Medulla oblongata (tissue), 1 donor: ENCODE data around the gene GGTLC2.
A peak's percentile ranks its signal among the peaks of the same experiment; 100 is the strongest.
"Not testable (repeated sequence)": the region's sequence is repeated elsewhere in the genome, so short reads cannot be mapped to it uniquely, and the experiment has no call there.

ENCODE experiments used
- DNase-seq: peaks from one replicate; pipeline ENCODE4 v3.0.0-alpha.2; 2015; ENCODE audit errors: extremely low spot score

The GGTLC2 gene

GRCh38 chr22:22667966-22668880 lies 23.8 kb downstream of the GGTLC2 start:
- DNase-seq = no peak

GRCh38 chr22:22669093-22669492 lies 24.7 kb downstream of the GGTLC2 start:
- DNase-seq = no peak

- DNase-seq = no peak
These were observed 25.8 kb downstream of the GGTLC2 start for GRCh38 chr22:22670076-22670795.

DNA sequence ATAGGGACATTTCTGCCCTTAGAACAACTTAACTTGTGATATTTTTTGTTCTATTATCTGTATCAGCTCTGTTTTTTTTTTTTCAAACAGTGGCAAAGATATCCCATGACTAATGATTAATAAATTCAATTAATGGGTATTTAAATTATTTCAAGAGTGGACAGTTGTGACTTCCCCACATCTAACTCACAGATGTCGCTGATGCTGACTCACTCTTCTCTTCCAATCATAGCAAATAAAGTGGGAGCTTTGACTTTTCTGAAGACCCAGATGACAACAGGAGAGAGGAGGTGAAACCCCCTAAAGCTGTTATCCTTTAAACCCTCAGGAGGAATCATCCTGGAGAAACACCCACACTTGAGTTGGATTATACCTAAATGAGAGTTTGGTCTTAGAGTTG lies 27.1 kb downstream of the GGTLC2 start:
- no peak for DNase-seq

- DNase-seq = no peak
These were observed 28.7 kb downstream of the GGTLC2 start for GRCh38 chr22:22673099-22673498.

- no peak for DNase-seq
These were observed 29.2 kb downstream of the GGTLC2 start for GRCh38 chr22:22673628-22674027.

- DNase-seq = no peak
These were observed 30.1 kb downstream of the GGTLC2 start for GRCh38 chr22:22674467-22674866.

DNA sequence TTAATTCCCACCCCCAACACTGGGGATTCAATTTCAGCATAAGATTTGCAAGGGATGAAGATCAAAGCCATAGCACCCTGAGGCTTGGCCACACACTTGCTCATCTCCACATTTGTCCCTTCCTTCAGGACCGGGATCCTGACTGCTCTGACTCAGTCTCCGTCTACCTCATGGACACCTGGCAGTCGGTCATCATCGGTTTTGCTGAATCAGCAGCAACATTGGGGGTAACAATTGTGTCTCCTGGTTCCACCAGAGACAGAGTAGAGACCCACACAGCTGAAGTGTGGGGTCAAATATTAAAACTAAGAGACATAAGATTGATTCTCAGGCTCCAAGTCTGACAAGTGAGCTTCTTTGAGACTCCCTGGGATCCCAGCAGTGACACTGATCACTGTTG lies 34.6 kb downstream of the GGTLC2 start:
- no peak for DNase-seq

- no peak for DNase-seq
These were observed 36.0 kb downstream of the GGTLC2 start for GRCh38 chr22:22680396-22680795.

- no peak for DNase-seq
These were observed 36.9 kb downstream of the GGTLC2 start for GRCh38 chr22:22681221-22681739.

DNA sequence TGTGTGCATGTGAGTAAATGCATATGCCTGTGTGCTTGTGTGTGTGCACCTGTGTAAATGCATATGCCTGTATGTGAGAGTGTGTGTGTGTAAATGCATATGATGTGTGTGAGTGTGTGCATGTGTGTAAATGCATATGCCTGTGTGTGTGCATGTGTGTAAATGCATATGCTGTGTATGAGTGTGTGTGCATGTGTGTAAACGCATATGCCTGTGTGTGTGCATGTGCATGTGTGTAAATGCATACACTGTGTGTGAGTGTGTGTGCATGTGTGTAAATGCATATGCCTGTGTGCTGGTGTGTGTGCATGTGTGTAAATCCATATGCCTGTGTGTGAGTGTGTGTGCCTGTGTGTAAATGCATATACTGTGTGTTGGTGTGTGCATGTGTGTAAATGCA lies 37.8 kb downstream of the GGTLC2 start:
- no peak for DNase-seq

DNA sequence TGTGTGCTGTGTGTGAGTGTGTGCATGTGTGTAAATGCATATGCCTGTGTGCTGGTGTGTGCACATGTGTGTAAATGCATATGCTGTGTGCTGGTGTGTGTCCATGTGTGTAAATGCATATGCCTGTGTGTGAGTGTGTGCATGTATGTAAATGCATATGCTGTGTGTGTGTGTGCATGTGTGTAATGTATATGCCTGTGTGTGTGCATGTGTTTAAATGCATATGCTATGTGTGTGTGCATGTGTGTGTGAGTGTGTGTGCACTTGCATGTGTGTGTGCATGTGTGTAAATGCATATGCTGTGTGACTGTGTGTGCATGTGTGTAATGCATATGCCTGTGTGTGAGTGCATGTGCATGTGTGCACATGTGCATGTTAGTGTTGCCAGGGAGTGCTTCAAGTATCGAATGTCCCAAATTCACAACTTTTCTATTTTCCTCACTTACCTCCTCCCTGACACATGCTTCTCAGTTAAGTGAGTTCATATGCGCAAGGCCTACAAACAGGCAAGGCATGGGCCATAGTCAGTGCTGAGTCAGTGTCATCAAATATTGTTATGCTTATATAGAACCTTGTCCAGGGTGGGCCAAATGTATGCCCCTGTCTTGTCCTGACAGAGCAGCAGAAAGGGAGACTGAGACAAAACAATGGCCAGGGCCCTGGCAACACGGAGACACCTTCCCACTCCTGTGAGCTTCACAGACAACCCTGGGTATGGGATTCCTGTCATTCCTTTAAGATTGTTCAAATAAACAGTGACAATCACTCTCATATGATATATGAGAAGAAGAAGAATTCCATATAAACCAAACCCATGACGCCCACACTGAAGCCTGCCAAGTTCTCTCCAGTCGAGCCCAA lies 38.6 kb downstream of the GGTLC2 start:
- DNase-seq = no peak

DNA sequence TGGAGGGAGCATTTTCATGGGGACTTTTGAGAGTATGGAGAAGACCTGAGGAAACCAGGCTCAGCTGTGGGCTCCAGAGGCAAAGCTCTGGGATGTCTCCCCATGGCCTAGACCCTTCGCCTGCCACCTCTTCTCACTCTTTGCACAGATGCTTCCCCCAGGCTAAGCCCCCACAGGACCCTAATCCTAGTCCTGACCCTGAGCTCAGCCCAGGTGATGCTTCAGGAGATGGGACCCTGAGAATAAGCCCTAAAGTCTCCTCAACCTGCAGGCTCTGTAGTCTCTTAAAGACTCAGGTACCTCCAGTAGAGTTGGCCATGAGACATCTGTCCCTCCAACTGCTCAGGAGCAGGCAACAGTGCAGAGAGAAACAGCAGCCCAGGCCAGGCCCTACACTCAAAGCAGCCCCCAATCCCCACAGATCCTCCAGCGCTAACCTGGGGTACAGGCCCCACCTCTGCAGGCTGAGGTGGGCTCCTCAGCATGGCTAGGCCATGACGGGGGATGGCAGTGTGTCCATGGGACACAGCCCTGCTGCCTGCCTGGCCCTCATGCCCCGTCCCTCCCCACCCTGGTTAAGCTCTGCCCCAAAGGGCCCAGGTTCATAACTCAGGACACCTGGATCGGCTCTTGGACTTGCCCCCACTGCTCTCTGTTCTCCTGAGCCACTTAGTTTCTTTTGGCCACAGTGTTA lies 39.4 kb downstream of the GGTLC2 start:
- no peak for DNase-seq

GRCh38 chr22:22684580-22685561 lies 40.5 kb downstream of the GGTLC2 start:
- DNase-seq = no peak

DNA sequence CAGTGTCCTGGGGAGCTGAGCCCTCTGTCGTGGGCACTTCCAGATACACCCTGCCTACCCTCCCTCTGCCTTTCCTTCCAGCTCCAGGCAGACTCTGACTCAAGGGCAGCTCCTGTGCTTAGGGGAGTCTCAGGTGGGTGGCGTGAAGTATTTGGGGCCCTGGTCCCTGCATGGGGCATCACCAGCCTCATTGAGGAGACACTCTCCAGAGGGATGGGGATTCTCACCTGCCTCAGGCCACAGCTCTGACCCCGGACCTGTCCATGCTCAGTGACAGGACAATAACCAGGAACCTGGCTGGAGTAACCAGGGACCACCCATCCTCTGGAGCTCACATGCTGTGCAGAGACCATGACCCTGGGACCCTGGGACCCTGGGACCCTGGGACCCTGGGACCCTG lies 41.2 kb downstream of the GGTLC2 start:
- DNase-seq = no peak

GRCh38 chr22:22686202-22687115 lies 42.0 kb downstream of the GGTLC2 start:
- DNase-seq = not testable (repeated sequence)

GRCh38 chr22:22687638-22688500 lies 43.5 kb downstream of the GGTLC2 start:
- DNase-seq = peak; percentile 77
